ENCODE measurements around the gene IFITM1.
"Not testable (repeated sequence)": the region's sequence is repeated elsewhere in the genome, so short reads cannot be mapped to it uniquely, and the experiment has no call there.

IFITM1 gene

GRCh38 chr11:350033-350722 is 36.3 kb downstream of the IFITM1 start:
- not testable (repeated sequence) for DNase-seq

GRCh38 chr11:350723-351255 is 36.9 kb downstream of the IFITM1 start:
- DNase-seq: peak; percentile 96

GRCh38 chr11:351411-351810 is 37.6 kb downstream of the IFITM1 start:
- no peak for DNase-seq

GRCh38 chr11:352456-353031 is 38.7 kb downstream of the IFITM1 start:
- no peak for DNase-seq

GRCh38 chr11:353179-353873 is 39.5 kb downstream of the IFITM1 start:
- DNase-seq: no peak

- peak; percentile 86 for DNase-seq
These were observed 42.0 kb downstream of the IFITM1 start for GRCh38 chr11:355581-356458.

- no peak for DNase-seq
These were observed 42.8 kb downstream of the IFITM1 start for GRCh38 chr11:356610-357009.

- DNase-seq: no peak
These were observed 43.7 kb downstream of the IFITM1 start for GRCh38 chr11:357582-357981.

GRCh38 chr11:358129-358800 is 44.4 kb downstream of the IFITM1 start:
- DNase-seq: no peak

- DNase-seq: no peak
These were observed 45.4 kb downstream of the IFITM1 start for GRCh38 chr11:359181-359714.

GRCh38 chr11:360326-361280 is 46.8 kb downstream of the IFITM1 start:
- DNase-seq: no peak

GRCh38 chr11:362642-363442 is 49.0 kb downstream of the IFITM1 start:
- DNase-seq: no peak

- DNase-seq: not testable (repeated sequence)
These were observed 49.6 kb downstream of the IFITM1 start for GRCh38 chr11:363443-363805.

GRCh38 chr11:363948-364761 is 50.3 kb downstream of the IFITM1 start:
- DNase-seq: peak; percentile 55

Measured in OCI-M1 (cell line).